Memory B cell (primary cell): ENCODE measurements around the gene HSD17B8.

Experiments
- ATAC-seq: fragments of 150-1000 bp; cut with Tn5 transposase; 2 replicates; pipeline ENCODE4 v1.10.0; 2021; ENCODE audit warnings: low read depth, mild to moderate bottlenecking, moderate library complexity
- DNase-seq, 2 donors: peaks; one replicate each; pipeline ENCODE4 v3.0.0; 2022; ENCODE audit warnings: low spot score in 2 of 2
- H3K27ac Mint-ChIP-seq: one replicate; pipeline ENCODE4 v1.8.0; 2022; ENCODE audit warnings: mild to moderate bottlenecking, moderate library complexity, mixed read lengths
- H3K27me3 Mint-ChIP-seq: one replicate; pipeline ENCODE4 v1.8.0; 2022; ENCODE audit warnings: mixed read lengths
- H3K36me3 Mint-ChIP-seq: one replicate; pipeline ENCODE4 v1.8.0; 2022; ENCODE audit warnings: mild to moderate bottlenecking, mixed read lengths
- H3K4me1 Mint-ChIP-seq: one replicate; pipeline ENCODE4 v1.8.0; 2022; ENCODE audit warnings: mixed read lengths
- H3K4me3 Mint-ChIP-seq: one replicate; pipeline ENCODE4 v1.8.0; 2022; ENCODE audit warnings: mild to moderate bottlenecking, moderate library complexity, mixed read lengths
- H3K9me3 Mint-ChIP-seq: one replicate; pipeline ENCODE4 v1.8.0; 2022; ENCODE audit warnings: mixed read lengths

HSD17B8 gene

DNA sequence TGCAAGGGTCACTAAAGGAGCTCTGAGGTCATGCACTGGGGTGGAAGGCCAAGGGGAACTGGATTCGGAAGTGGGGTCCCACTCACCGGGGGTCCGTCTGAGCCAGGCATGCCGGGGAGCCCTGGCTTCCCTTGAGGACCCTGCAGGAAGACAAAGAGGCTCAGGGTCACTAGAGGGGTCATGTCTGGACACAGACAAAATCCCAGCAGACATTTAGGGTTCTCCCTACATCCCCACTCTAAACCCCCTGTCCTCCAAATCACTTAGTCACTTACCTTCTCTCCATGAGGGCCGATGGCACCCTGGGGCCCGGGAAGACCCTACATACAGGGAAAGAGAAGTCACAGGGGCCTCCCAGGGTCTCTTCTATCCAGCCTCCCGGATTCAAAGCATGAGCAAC lies 27.5 kb upstream of the HSD17B8 start:
- H3K4me1 Mint-ChIP-seq = no peaks in the 10 kb centered on the region
- ATAC-seq = no peak
- no peak for DNase-seq
- H3K36me3 Mint-ChIP-seq = no peaks in the 10 kb centered on the region
- peaks cover 24% of the 10 kb centered on the region for H3K27me3 Mint-ChIP-seq
- H3K27ac Mint-ChIP-seq = no peak overlapping the region
- H3K4me3 Mint-ChIP-seq = no peak overlapping the region
- H3K9me3 Mint-ChIP-seq = no peaks in the 10 kb centered on the region

DNA sequence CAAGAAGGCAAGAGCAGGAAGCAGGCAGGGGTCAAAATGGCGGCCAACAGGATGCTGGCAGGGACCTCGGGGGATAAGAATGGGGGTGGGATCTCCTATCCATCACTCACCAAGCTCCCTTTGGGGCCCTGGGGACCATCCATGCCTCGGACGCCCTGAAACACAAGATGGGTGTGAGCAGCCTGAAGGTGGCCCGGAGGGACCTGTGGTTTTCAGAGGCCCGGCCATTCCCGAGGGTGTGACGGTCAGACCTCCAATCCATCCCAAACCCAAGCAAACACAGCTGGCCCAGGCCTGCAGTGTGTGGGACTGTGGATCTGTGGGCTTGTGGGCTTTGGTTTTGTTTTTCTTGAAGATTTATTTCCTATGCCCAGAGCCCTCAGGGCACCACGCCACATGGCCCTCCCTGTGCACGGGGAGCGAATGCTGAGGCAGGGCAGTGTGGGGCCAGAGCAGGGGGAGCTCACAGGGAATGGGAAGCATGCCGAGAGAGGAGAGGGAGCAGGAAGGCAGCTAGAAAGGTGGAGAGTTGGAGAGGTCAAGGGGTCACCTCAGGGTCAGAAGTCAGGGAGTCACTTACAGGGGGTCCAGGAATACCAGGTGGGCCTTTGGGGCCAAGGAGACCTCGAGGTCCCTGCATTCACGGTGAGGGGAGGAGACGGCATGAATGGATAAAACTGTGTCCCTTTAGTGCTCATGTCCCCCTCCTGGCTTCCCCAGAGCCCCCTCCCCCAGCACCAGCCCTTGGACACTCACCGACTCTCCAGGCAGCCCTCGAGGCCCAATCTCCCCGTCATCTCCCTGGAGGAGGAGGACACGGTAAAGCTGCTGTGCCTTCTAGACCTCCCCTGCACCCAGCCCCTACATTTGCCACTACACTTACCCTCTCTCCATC lies 26.7 kb upstream of the HSD17B8 start:
- Mint-ChIP-seq H3K4me1 (peaks cover 2% of the 10 kb centered on the region), H3K27ac (no peak overlapping the region), H3K4me3 (no peak overlapping the region), H3K27me3 (peaks cover 20% of the 10 kb centered on the region), H3K9me3 (peaks cover 2% of the 10 kb centered on the region), H3K36me3 (peaks cover 2% of the 10 kb centered on the region)
- DNase-seq = no peak
- no peak for ATAC-seq

GRCh38 chr6:33178755-33179475 lies 25.5 kb upstream of the HSD17B8 start:
- Mint-ChIP-seq H3K9me3 (peaks cover 7% of the 10 kb centered on the region), H3K27me3 (peaks cover 18% of the 10 kb centered on the region), H3K4me1 (peaks cover 11% of the 10 kb centered on the region), H3K36me3 (peaks cover 12% of the 10 kb centered on the region), H3K27ac (no peak overlapping the region), H3K4me3 (no peak overlapping the region)
- DNase-seq (no peak), ATAC-seq (no peak)

DNA sequence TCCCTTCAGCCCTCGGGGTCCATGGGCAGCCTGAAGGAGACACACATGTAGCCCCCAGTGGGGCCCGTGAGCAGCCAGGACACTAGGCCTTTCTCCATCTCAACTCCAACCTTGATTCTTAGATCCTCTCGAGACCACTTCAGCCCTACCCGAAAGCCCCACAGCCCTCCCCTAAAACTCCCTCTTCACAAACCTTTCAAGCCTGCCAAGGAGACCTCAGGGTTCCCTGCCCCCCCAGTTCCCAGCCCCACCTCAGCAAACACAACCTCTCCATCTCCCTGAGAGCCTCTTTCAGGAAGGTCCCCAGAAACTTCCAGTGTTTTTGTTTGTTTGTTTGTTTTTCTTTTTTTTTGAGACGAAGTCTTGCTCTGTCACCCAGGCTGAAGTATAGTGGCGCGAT lies 23.3 kb upstream of the HSD17B8 start:
- Mint-ChIP-seq H3K27ac (no peak overlapping the region), H3K36me3 (peaks cover 18% of the 10 kb centered on the region), H3K4me3 (no peak overlapping the region), H3K4me1 (peaks cover 11% of the 10 kb centered on the region), H3K9me3 (peaks cover 8% of the 10 kb centered on the region), H3K27me3 (peaks cover 18% of the 10 kb centered on the region)
- DNase-seq = no peak
- no peak for ATAC-seq

DNA sequence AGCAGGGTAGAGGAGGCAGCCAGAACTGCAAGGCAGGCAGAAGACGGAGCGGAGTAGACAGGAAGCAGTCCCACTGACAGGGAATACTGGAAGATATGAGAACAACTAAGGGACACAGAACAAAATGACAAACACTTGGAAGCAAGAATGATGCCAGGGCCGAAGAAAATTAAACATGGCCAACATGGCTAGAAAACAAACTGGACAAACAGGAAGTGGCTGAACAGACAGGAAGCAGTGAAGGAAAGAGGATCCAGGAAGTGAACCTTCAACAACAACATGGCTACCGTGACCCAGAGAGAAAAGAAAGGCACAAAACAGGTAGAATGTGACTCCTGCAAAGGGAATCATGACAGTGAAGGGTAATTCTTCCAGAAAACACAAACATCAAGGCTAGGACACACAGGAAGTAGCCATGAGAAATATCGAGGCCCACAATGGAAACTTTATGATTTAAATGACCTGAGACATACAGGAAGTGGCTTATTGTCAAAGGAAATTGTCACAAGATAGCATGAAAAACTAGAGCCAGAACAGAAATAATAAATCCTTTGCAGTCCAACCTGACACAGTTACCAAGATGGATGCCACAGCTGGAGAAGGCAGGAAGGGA lies 21.3 kb upstream of the HSD17B8 start:
- peaks cover 25% of the 10 kb centered on the region for H3K27me3 Mint-ChIP-seq
- H3K4me3 Mint-ChIP-seq = peak overlapping the region; percentile 71
- H3K27ac Mint-ChIP-seq = peak overlapping the region; percentile 35
- peaks cover 24% of the 10 kb centered on the region for H3K36me3 Mint-ChIP-seq
- H3K4me1 Mint-ChIP-seq = peaks cover 18% of the 10 kb centered on the region
- peaks cover 11% of the 10 kb centered on the region for H3K9me3 Mint-ChIP-seq
- DNase-seq = no peak
- no peak for ATAC-seq

DNA sequence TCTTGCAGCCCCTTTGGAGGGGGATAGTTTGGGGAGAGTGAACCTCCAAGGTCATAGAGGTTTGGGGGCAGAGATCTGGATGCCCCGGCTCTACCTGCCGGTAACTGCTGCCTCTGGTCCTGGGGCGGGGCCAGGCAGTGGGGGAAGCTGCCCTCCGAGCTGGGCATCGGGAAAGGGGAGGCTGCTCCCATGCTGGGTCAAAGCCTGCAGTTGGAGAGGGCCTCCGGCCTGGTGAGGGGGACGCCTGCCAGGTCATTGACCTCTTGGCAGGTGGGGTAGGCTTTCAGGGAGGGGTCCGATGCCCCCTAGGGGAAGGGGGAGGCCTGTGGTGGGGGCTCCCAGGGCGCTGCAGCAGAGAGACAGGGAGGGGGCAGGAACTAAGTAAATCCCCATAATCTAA lies 19.3 kb upstream of the HSD17B8 start:
- Mint-ChIP-seq H3K9me3 (peaks cover 11% of the 10 kb centered on the region), H3K36me3 (peaks cover 24% of the 10 kb centered on the region), H3K4me1 (peaks cover 18% of the 10 kb centered on the region), H3K27me3 (peaks cover 29% of the 10 kb centered on the region), H3K4me3 (no peak overlapping the region), H3K27ac (no peak overlapping the region)
- ATAC-seq (no peak), DNase-seq (no peak)

DNA sequence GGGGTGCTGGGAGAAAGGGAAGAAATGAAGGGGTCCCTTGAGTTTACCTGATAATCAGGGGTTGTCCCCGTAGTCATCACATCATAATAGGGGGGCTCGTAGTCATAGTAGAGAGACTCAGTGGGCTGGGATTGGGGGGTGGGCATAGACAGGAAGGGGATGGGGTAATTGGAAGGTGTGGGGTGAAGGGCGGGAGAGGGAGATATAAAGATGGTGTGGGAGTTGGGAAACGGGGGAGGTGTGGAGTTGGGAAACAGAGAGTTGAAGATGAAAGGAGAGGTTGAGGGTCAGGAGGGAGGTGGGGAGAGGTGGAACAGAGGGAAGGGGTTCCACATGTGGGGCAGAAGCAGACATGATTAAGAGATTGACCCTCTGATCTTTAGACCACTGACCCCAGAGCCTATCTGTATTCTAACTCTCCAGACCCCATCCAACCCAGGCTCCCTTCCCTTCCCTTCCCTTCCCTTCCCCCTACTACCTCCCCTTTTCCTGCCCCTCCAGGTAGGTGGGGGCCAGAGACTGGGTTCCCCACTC lies 18.7 kb upstream of the HSD17B8 start:
- ATAC-seq (no peak), DNase-seq (no peak)
- peaks cover 18% of the 10 kb centered on the region for H3K4me1 Mint-ChIP-seq
- H3K4me3 Mint-ChIP-seq = no peak overlapping the region
- H3K27me3 Mint-ChIP-seq = peaks cover 32% of the 10 kb centered on the region
- peaks cover 11% of the 10 kb centered on the region for H3K9me3 Mint-ChIP-seq
- peaks cover 24% of the 10 kb centered on the region for H3K36me3 Mint-ChIP-seq
- no peak overlapping the region for H3K27ac Mint-ChIP-seq

- no peak overlapping the region for H3K4me3 Mint-ChIP-seq
- peaks cover 22% of the 10 kb centered on the region for H3K36me3 Mint-ChIP-seq
- H3K27me3 Mint-ChIP-seq = peaks cover 39% of the 10 kb centered on the region
- no peak for DNase-seq
- ATAC-seq = no peak
- H3K27ac Mint-ChIP-seq = no peak overlapping the region
- peaks cover 9% of the 10 kb centered on the region for H3K9me3 Mint-ChIP-seq
- peaks cover 22% of the 10 kb centered on the region for H3K4me1 Mint-ChIP-seq
Measured at GRCh38 chr6:33187809-33188208, 16.6 kb upstream of the HSD17B8 start.

DNA sequence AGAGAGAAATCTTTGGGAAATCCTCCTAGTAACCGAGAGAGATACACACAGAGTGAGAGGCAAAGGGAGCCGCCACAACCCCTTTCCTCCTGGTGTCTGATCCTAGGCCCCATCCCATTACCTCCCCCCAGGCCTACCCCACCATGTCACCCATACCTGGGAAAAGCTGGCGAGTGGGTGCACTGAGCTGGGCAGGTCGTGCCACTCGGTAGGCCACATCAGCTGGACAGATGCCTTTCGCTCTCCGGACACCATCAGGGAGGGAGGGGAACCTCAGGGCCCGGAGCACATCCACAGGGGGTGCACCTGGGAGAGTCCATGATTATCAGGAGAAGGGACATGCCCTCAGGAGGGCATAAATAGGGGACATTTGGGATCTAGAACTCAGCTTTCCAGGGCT lies 15.3 kb upstream of the HSD17B8 start:
- Mint-ChIP-seq H3K9me3 (peaks cover 5% of the 10 kb centered on the region), H3K27me3 (peaks cover 40% of the 10 kb centered on the region), H3K36me3 (peaks cover 13% of the 10 kb centered on the region), H3K4me1 (peaks cover 15% of the 10 kb centered on the region), H3K27ac (no peak overlapping the region), H3K4me3 (no peak overlapping the region)
- no peak for ATAC-seq
- no peak for DNase-seq

GRCh38 chr6:33189625-33190448 lies 14.6 kb upstream of the HSD17B8 start:
- H3K36me3 Mint-ChIP-seq = peaks cover 13% of the 10 kb centered on the region
- H3K4me3 Mint-ChIP-seq = no peak overlapping the region
- no peak for DNase-seq
- peaks cover 15% of the 10 kb centered on the region for H3K4me1 Mint-ChIP-seq
- peaks cover 3% of the 10 kb centered on the region for H3K9me3 Mint-ChIP-seq
- no peak overlapping the region for H3K27ac Mint-ChIP-seq
- peaks cover 35% of the 10 kb centered on the region for H3K27me3 Mint-ChIP-seq
- no peak for ATAC-seq

DNA sequence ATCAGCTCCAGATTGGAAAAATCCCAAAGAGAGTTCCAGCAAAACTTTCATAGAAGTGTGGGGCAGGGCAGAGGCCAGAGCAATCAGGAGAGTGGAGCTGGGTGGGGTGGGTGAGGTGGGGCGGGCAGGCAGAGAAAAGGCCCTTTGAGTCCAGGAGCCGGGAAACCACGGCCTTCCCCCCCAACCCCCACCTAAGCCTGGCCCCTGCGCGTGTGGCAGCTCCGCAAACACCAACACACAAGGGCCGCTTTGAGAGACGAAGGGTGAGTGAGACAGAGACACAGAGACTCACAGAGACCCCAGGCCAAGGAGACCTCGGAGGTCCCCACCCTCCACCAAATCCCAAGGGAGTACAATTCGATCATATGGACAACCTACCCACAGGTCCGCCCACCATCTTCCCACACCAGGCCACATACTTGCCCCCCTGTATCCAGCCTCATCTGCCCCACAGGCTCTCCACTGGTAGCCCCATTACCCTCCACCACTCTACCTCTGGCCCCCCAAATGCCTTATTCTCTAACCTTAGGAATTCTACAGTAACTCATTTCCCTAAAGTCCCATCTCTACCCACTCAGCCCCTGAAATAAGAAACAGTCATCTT lies 13.8 kb upstream of the HSD17B8 start:
- no peak for DNase-seq
- Mint-ChIP-seq H3K4me1 (peaks cover 15% of the 10 kb centered on the region), H3K4me3 (no peak overlapping the region), H3K27me3 (peaks cover 30% of the 10 kb centered on the region), H3K9me3 (peaks cover 3% of the 10 kb centered on the region), H3K36me3 (peaks cover 16% of the 10 kb centered on the region), H3K27ac (no peak overlapping the region)
- ATAC-seq = no peak

DNA sequence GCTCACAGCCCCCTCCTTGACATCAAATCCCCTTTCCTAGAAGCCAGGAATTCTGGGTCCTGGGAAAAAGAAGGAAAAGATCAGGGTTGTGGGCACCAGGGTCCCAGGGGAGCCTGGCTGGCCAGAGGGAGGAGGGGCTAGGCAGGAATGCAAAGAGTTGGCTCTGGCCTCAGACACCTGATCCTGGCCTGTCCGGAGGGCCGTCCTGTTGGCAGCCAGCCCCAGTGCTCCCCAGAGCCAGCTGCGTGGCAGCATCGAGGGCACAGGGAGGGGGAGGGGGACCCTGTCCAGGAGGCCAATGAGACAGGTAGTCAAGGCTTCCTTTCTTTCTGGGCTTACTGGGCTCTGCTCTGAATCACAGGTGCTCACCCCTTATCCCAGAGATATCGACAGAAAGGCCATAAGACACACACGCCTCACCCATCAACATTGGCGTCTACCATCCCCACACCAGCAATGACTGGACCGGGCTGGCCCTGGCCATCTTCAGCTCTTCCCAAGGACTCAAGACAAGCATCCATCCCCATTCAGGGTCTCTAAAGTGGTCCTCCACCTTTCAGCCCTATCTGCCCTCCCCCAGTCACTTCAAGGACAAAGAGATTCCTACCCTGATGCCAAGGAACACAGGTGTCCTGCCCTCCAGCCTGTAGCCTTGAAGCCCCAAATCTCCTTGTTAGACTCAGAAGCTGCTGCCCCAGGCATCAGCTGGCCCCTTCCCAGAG lies 12.9 kb upstream of the HSD17B8 start:
- peaks cover 25% of the 10 kb centered on the region for H3K27me3 Mint-ChIP-seq
- no peak for ATAC-seq
- DNase-seq = no peak
- H3K36me3 Mint-ChIP-seq = peaks cover 25% of the 10 kb centered on the region
- H3K27ac Mint-ChIP-seq = no peak overlapping the region
- peaks cover 3% of the 10 kb centered on the region for H3K9me3 Mint-ChIP-seq
- H3K4me1 Mint-ChIP-seq = peaks cover 18% of the 10 kb centered on the region
- no peak overlapping the region for H3K4me3 Mint-ChIP-seq
